Measurements from ENCODE around the gene OR2A7.

- TF ChIP-seq CTCF (IDR thresholded peaks at IDR 0.05) (no peak), ZFX (IDR thresholded peaks at IDR 0.05; ENCODE audit: borderline replicate concordance) (no peak)
These were observed 9.1 kb downstream of the OR2A7 start for GRCh38 chr7:144255471-144255897.
